Activated CD4-positive, alpha-beta T cell treated with anti-CD3 and anti-CD28 coated beads, Interleukin-2, amount 10 ng/mL, durations not matched to agents 7 days and 5 days (primary cell): ENCODE measurements around the gene ZNF469. TPM values are rescaled to one million over a fixed set of nuclear protein-coding genes. Genes with fewer than 3 reads are reported as not detected.

Experiments used
- CTCF ChIA-PET: fragments of 350-600 bp; sonication (Branson Sonifier 250); formaldehyde crosslinking; loops from one replicate; lab custom pipeline; 2021; ENCODE audit warnings: antibody characterized with exemption; lab: Charles Lee
- POLR2A ChIA-PET: fragments of 350-600 bp; sonication (Branson Sonifier 250); formaldehyde crosslinking; loops from one replicate; lab custom pipeline; 2021; ENCODE audit warnings: antibody characterized with exemption; lab: Charles Lee
- DNase-seq: peaks from one replicate; pipeline ENCODE4 v3.0.0-alpha.2; 2020
- H3K27ac Mint-ChIP-seq: one replicate; pipeline ENCODE4 v1.8.0; 2021; ENCODE audit warnings: mild to moderate bottlenecking, moderate library complexity, mixed read lengths
- H3K27me3 Mint-ChIP-seq: one replicate; pipeline ENCODE4 v1.8.0; 2021; ENCODE audit warnings: mixed read lengths
- H3K36me3 Mint-ChIP-seq: one replicate; pipeline ENCODE4 v1.8.0; 2021; ENCODE audit warnings: low read depth, mixed read lengths
- H3K4me1 Mint-ChIP-seq: one replicate; pipeline ENCODE4 v1.8.0; 2021; ENCODE audit warnings: mixed read lengths
- H3K4me3 Mint-ChIP-seq: one replicate; pipeline ENCODE4 v1.8.0; 2021; ENCODE audit warnings: mild to moderate bottlenecking, moderate library complexity, mixed read lengths
- H3K9me3 Mint-ChIP-seq: one replicate; pipeline ENCODE4 v1.8.0; 2021; ENCODE audit warnings: mixed read lengths
- total RNA-seq, 2 experiments: library from RNA; stranded (reverse); gene quantifications; one replicate each; pipeline ENCODE4 v1.2.3, GENCODE V29; 2021

ZNF469 gene
- total RNA-seq, 2 experiments from 2014 or later: 0.20 to 0.23 TPM

DNA sequence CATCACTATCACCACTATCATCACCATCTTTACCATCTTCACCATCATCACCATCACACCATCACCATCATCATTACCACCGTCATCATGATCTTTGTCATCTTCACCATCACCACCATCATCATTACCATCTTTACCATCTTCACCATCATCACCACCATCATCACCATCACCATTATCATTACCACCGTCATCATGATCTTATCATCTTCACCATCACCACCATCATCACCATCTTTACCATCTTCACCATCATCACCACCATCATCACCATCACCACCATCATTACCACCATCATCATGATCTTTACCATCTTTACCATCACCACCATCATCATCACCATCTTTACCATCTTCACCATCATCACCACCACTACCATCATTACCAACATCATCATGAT, 10.2 kb upstream of the ZNF469 start:
- Mint-ChIP-seq H3K27me3 (no peaks in the 10 kb centered on the region), H3K4me1 (no peaks in the 10 kb centered on the region), H3K36me3 (no peaks in the 10 kb centered on the region), H3K4me3 (no peak overlapping the region), H3K9me3 (no peaks in the 10 kb centered on the region), H3K27ac (no peak overlapping the region)
- ChIA-PET POLR2A (no interaction called here), CTCF (no interaction called here)
- DNase-seq: no peak

DNA sequence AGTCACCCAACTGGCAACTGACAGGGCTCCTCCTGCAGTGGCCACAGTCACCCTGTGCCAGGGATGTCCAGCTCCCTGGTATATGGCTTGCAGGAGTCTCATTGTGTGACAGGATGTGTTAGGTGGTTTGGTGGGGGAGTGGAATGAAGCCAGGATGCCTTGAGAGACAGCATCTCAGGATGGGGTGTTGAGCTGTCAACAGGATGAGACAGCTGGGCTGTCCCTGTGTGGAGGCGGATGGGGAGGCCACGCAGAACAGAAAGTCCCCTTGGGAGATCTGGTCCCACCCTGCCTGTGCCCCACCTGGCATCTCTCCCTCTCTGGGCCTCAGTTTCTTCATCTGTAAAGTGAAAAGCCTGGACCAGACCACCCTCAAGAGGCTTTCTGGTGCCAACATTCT, 9.5 kb upstream of the ZNF469 start:
- Mint-ChIP-seq H3K4me1 (no peaks in the 10 kb centered on the region), H3K27ac (no peak overlapping the region), H3K4me3 (no peak overlapping the region), H3K27me3 (no peaks in the 10 kb centered on the region), H3K36me3 (no peaks in the 10 kb centered on the region), H3K9me3 (no peaks in the 10 kb centered on the region)
- DNase-seq: no peak
- POLR2A ChIA-PET: no interaction called here
- CTCF ChIA-PET: no interaction called here

- no peaks in the 10 kb centered on the region for H3K4me1 Mint-ChIP-seq
- H3K27ac Mint-ChIP-seq: no peak overlapping the region
- POLR2A ChIA-PET: no interaction called here
- H3K27me3 Mint-ChIP-seq: no peaks in the 10 kb centered on the region
- no peaks in the 10 kb centered on the region for H3K36me3 Mint-ChIP-seq
- CTCF ChIA-PET: interaction anchor here (0.9 to 1.1 kb wide), 2 partner anchors 9 to 288 kb away, joined by 4 to 6 read pairs; partner anchors contain the start of gene ZNF469
- H3K4me3 Mint-ChIP-seq: no peak overlapping the region
- no peak for DNase-seq
- H3K9me3 Mint-ChIP-seq: no peaks in the 10 kb centered on the region
Observed at GRCh38 chr16:88373927-88374492, 8.7 kb upstream of the ZNF469 start.

GRCh38 chr16:88374736-88375135, 8.0 kb upstream of the ZNF469 start:
- H3K4me1 Mint-ChIP-seq: no peaks in the 10 kb centered on the region
- no peak for DNase-seq

GRCh38 chr16:88375236-88375975, 7.4 kb upstream of the ZNF469 start:
- POLR2A ChIA-PET: no interaction called here
- DNase-seq: no peak
- no peaks in the 10 kb centered on the region for H3K4me1 Mint-ChIP-seq
- H3K27me3 Mint-ChIP-seq: no peaks in the 10 kb centered on the region
- H3K9me3 Mint-ChIP-seq: no peaks in the 10 kb centered on the region
- H3K36me3 Mint-ChIP-seq: no peaks in the 10 kb centered on the region
- H3K27ac Mint-ChIP-seq: no peak overlapping the region
- no peak overlapping the region for H3K4me3 Mint-ChIP-seq
- CTCF ChIA-PET: no interaction called here

More at GRCh38 chr16:88374736-88375135, 8.0 kb upstream of the ZNF469 start:
- H3K36me3 Mint-ChIP-seq: no peaks in the 10 kb centered on the region
- H3K9me3 Mint-ChIP-seq: no peaks in the 10 kb centered on the region
- H3K27me3 Mint-ChIP-seq: no peaks in the 10 kb centered on the region
- POLR2A ChIA-PET: no interaction called here
- CTCF ChIA-PET: interaction anchor here (0.9 to 1.1 kb wide), 2 partner anchors 8 to 289 kb away, joined by 4 to 6 read pairs; partner anchors contain the start of gene ZNF469
- no peak overlapping the region for H3K4me3 Mint-ChIP-seq
- H3K27ac Mint-ChIP-seq: no peak overlapping the region

DNA sequence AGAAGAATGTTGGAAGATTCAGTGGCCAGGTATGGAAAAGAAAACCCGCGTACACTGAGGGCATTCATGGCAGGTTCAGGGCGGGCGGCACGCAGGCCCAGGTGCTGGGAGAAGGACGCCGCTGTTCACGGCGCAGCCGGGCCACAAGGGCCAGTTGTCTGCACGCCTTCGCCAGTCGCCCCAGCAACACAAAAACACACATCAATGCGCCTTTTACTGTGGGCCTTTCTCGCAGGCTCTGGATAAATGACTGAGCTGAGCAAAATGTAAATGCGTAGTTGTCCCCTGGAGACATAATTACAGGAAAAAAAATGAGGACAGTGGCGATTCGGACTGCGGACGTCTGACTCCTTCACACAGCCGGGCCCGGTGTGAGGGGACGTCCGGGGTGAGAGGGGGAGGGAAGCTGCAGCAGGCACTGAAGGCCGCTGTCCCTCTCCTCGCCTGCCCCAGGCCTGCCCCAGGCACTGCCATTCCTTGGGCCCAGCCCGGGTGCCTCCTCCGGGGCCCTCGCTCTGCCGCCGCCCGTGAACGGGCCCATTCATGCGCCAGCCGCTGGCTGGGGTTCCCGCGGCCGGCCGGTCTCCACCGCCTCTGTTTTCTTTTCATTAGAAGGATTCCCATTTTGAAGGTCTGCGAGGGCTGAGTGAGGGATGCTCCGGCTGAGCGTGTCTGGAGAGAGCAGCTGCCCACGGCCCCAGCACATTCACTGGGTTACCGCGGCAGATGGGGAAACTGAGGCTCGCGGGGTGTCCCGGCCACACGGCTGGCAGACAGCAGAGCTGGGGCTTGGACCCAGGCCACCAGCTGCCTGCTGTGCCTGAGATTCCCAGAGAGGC, 6.5 kb upstream of the ZNF469 start:
- Mint-ChIP-seq H3K27me3 (no peaks in the 10 kb centered on the region), H3K9me3 (no peaks in the 10 kb centered on the region), H3K4me1 (no peaks in the 10 kb centered on the region), H3K27ac (no peak overlapping the region), H3K4me3 (no peak overlapping the region), H3K36me3 (no peaks in the 10 kb centered on the region)
- CTCF ChIA-PET: no interaction called here
- no peak for DNase-seq
- POLR2A ChIA-PET: no interaction called here

- H3K27ac Mint-ChIP-seq: no peak overlapping the region
- no peaks in the 10 kb centered on the region for H3K9me3 Mint-ChIP-seq
- H3K27me3 Mint-ChIP-seq: peaks cover under 1% of the 10 kb centered on the region
- ChIA-PET POLR2A (no interaction called here), CTCF (no interaction called here)
- H3K36me3 Mint-ChIP-seq: no peaks in the 10 kb centered on the region
- H3K4me1 Mint-ChIP-seq: no peaks in the 10 kb centered on the region
- H3K4me3 Mint-ChIP-seq: no peak overlapping the region
- no peak for DNase-seq
Observed at GRCh38 chr16:88376835-88377726, 5.7 kb upstream of the ZNF469 start.

GRCh38 chr16:88377961-88378360, 4.8 kb upstream of the ZNF469 start:
- Mint-ChIP-seq H3K9me3 (no peaks in the 10 kb centered on the region), H3K27ac (no peak overlapping the region), H3K27me3 (peaks cover 7% of the 10 kb centered on the region), H3K4me3 (no peak overlapping the region), H3K36me3 (no peaks in the 10 kb centered on the region), H3K4me1 (no peaks in the 10 kb centered on the region)
- ChIA-PET POLR2A (no interaction called here), CTCF (no interaction called here)
- DNase-seq: no peak

DNA sequence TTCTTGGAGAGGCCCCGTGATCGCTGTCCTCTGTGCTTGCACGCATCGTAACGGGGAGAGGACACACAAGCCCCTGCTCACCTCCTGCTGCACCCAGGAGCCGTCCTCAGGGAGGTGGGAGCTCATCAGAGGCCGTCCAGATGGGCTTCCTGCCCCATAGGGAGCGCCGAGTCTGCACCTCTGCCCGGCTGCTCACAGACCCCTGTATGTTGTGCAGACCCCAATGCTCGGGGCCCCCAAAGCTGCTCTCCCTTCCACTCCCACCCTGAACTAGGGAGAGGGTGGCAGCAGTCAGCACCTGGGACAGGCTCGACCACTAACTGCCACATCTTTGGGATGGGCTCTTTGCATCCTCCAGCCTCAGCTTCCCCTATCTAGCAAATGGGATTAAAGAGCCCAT, 4.4 kb upstream of the ZNF469 start:
- no peaks in the 10 kb centered on the region for H3K4me1 Mint-ChIP-seq
- CTCF ChIA-PET: no interaction called here

GRCh38 chr16:88378836-88379693, 3.7 kb upstream of the ZNF469 start:
- H3K4me1 Mint-ChIP-seq: no peaks in the 10 kb centered on the region
- H3K4me3 Mint-ChIP-seq: no peak overlapping the region
- no peaks in the 10 kb centered on the region for H3K36me3 Mint-ChIP-seq
- no peaks in the 10 kb centered on the region for H3K9me3 Mint-ChIP-seq
- no peak overlapping the region for H3K27ac Mint-ChIP-seq
- peaks cover 9% of the 10 kb centered on the region for H3K27me3 Mint-ChIP-seq
- no peak for DNase-seq
- ChIA-PET POLR2A (no interaction called here), CTCF (no interaction called here)

More for the DNA sequence above, 4.4 kb upstream of the ZNF469 start:
- Mint-ChIP-seq H3K4me3 (no peak overlapping the region), H3K9me3 (no peaks in the 10 kb centered on the region), H3K27ac (no peak overlapping the region), H3K27me3 (peaks cover 7% of the 10 kb centered on the region), H3K36me3 (no peaks in the 10 kb centered on the region)
- POLR2A ChIA-PET: no interaction called here
- no peak for DNase-seq

DNA sequence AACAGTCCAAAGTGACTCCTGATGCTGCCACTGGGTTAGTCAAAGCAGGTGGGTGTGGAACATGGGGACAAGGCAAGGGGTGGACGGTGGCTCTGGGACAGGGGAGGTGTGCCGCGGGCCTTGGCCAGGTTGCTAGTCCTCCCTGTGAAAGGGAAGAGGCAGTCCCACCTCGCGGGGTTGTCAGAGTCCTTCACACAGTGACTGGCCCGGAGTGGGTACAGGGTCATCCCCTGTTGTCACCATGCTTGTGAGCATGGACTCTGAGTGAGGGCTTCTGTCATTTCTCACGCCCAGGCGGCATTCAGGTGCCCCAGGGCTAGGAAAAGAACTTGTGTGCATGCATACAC, 3.1 kb upstream of the ZNF469 start:
- Mint-ChIP-seq H3K4me1 (no peaks in the 10 kb centered on the region), H3K27ac (no peak overlapping the region), H3K27me3 (peaks cover 15% of the 10 kb centered on the region), H3K36me3 (no peaks in the 10 kb centered on the region), H3K9me3 (no peaks in the 10 kb centered on the region), H3K4me3 (no peak overlapping the region)
- POLR2A ChIA-PET: no interaction called here
- CTCF ChIA-PET: no interaction called here
- no peak for DNase-seq

DNA sequence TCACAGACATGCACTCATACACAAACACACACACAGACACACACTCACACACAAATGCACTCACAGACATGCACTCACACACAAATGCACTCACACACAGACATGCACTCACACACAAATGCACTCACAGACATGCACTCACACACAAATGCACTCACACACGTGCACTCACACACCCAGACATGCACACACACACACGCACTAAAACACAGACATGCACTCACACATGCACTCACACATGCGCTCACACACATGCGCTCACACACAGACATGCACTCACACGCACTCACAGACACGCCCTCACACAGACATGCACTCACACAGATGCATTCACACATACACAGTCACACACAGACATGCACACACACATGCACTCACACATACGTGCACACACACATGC, 2.7 kb upstream of the ZNF469 start:
- POLR2A ChIA-PET: no interaction called here
- Mint-ChIP-seq H3K9me3 (no peaks in the 10 kb centered on the region), H3K36me3 (no peaks in the 10 kb centered on the region), H3K4me3 (no peak overlapping the region), H3K27ac (no peak overlapping the region), H3K4me1 (no peaks in the 10 kb centered on the region), H3K27me3 (peaks cover 19% of the 10 kb centered on the region)
- DNase-seq: no peak
- CTCF ChIA-PET: no interaction called here
